Superior temporal gyrus (tissue), 1 donor: ENCODE data around the gene GPR39.
"Not testable (repeated sequence)": the region's sequence is repeated elsewhere in the genome, so short reads cannot be mapped to it uniquely, and the experiment has no call there.

Experiments used
- DNase-seq: peaks from one replicate; pipeline ENCODE4 v3.0.0-alpha.2; 2016; ENCODE audit errors: extremely low spot score

GPR39 gene

DNA sequence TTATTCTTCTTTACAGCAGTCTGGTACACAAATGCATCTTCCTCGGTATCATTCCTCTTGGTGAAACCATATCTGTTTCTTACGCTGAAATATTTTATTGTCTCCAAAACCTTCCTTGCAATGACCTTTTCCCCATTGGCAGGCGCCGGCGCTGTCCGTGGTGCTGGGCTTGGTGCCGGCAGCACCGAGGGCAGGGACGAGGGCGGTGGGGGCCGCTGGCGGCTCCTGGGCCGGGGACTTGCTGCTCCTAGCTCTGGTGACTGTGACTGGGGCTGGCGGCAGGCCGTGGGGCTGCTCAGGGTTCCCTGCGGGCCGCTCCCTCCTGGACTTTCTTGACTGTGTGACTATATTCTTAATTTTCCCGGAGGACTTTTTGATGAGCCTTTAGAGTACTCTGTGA, 72.5 kb downstream of the GPR39 start:
- DNase-seq, result no peak

- DNase-seq, result peak; percentile 12
Observed at GRCh38 chr2:132495881-132496280, 79.3 kb downstream of the GPR39 start.

DNA sequence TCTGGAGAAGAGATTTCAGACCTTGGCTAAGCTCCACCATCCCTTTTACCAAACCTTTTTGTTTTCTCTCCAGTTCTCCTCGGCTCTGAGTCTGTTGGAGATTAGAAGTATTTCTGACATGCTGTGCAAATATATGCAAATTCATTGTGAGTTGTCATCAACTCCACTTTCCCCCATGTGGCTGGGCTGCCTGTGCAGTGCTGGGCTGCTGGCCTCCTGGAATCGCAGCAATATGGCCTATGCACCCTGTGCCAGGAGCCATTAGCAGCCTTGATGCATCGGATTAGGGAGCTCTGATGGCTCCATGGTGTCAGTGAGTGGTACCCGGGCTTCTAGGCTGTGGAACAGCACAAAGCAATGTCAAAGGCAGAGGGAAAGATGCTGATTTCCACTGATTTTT, 80.0 kb downstream of the GPR39 start:
- no peak for DNase-seq

GRCh38 chr2:132497591-132497990, 81.0 kb downstream of the GPR39 start:
- no peak for DNase-seq

GRCh38 chr2:132503701-132504100, 87.1 kb downstream of the GPR39 start:
- no peak for DNase-seq

- DNase-seq, result no peak
Observed at GRCh38 chr2:132515010-132515409, 98.4 kb downstream of the GPR39 start.

GRCh38 chr2:132517386-132517785, 100.8 kb downstream of the GPR39 start:
- DNase-seq, result no peak

- DNase-seq, result no peak
Observed at GRCh38 chr2:132518302-132518701, 101.7 kb downstream of the GPR39 start.

DNA sequence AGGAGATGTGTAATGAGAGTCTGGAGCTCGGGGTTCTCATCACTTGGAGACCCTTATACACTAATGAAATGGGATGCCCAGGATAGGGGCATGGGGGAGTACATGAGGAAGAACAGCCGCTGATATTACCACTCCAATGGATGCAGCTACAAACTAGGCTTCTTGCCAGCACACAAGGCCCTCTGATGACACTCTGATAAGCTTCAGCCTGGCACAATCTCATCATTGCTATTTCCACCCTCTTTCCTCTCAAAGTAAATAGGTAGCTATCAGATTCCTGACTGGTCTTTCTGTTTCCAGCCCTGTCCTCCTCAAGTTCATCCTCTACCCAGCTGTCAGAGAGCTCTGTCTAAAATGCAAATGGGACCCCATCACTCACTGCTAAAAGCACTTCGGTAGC, 103.0 kb downstream of the GPR39 start:
- DNase-seq, result no peak

DNA sequence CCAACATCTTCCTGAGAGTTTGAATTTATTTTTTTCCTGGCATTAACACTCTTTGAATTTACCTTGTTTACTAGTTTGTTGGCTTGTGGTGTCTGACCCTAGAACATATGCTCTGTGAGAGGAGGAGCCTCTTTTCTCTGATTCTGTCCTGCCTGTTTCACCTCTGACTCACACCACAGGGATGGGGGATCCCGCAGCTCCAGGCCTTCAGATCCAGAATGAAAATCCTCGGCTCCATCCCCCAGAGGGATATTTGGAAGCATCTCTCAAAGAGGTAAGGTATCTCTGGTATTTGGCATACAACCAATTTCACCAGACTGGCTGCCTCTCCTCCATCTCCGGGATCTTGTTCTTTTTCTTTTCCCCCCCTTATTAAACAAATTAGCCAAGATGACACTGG, 104.7 kb downstream of the GPR39 start:
- DNase-seq, result no peak

- no peak for DNase-seq
Observed at GRCh38 chr2:132522901-132523300, 106.3 kb downstream of the GPR39 start.

- not testable (repeated sequence) for DNase-seq
Observed at GRCh38 chr2:132537061-132537460, 120.5 kb downstream of the GPR39 start.

- no peak for DNase-seq
Observed at GRCh38 chr2:132538331-132538855, 121.8 kb downstream of the GPR39 start.

DNA sequence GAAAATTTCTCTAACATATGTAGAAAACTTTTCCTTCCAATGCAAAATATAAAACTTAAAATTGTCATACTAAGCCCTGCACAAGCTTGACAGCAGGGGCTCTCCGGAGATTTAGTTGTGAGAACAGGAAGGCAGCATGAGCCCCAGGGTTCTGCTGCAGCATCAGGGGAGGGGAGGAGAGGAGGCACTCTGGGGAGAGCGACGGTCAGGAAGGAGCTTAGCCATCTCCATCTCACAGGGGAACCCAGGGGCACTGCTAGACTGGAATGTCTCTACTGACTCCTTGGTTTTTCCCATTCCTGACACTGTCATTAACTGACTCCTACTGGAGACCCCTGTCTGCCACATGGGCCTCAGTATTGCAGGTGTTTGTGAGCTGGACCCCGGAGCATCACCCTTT, 123.6 kb downstream of the GPR39 start:
- DNase-seq, result no peak

DNA sequence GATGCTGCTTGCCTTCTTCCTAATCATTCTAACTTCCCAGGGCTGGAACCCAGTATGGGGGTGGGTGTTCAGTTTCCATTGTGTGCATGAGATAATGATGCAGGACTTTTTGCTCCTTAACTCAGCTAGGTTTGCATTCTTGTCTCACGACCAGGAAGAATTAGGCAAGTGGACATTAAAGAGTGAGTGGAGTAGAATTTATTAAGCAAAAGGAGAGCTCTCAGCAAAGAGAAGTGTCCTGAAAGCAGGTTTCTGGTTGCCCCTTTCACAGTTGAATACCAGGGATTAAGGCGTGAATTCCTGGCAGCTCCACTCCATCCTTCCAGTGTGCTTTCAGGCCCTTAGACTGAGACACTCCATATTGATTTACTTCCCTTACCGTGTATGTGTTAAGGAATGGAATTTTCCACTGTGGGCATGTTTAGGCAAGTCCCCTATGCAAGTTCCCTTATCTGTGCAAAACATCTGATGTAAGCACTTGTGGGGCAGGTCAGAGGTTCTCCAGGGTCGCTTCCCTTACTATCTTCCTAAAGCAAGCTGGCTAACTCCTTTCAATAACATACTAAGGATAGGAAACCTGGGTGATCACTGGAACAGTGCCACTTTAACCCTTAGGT, 126.5 kb downstream of the GPR39 start:
- DNase-seq, result no peak

DNA sequence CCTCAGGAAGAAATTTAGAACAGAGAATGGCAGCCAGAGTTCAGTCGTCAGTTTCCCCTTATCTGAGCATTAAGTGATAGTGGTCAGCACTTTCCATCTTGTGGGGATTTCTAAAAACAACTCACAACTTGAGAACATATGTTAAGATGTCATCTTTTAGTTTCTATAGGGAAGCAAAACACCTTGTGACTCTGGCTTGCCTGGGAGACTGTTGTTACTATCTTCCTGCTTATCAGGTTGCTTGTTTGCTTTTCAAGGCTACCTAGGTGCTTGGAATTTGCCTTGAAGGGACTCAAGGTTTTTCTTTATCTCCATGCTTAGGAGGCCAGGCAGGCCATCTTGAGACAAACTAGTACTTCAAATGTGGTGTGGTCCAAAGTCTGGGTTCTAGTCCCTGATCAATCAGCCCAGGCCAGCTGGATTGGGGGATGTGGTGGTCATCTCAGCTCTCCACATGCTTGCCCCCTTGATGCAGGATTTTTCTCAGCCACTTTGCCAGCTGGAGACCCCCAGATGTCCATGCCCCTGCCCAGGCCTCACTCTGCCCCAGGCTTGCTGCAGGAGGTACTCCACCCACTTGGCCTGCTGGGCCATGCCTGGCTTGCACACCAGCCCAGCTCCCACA, 127.5 kb downstream of the GPR39 start:
- DNase-seq, result no peak

GRCh38 chr2:132547090-132547687, 130.6 kb downstream of the GPR39 start:
- peak; percentile 93 for DNase-seq

- DNase-seq, result no peak
Observed at GRCh38 chr2:132549935-132550670, 133.5 kb downstream of the GPR39 start.

GRCh38 chr2:132550946-132551345, 134.3 kb downstream of the GPR39 start:
- DNase-seq, result no peak

GRCh38 chr2:132557694-132558093, 141.1 kb downstream of the GPR39 start:
- no peak for DNase-seq

GRCh38 chr2:132559326-132559725, 142.7 kb downstream of the GPR39 start:
- no peak for DNase-seq

- no peak for DNase-seq
Observed at GRCh38 chr2:132559921-132560320, 143.3 kb downstream of the GPR39 start.

DNA sequence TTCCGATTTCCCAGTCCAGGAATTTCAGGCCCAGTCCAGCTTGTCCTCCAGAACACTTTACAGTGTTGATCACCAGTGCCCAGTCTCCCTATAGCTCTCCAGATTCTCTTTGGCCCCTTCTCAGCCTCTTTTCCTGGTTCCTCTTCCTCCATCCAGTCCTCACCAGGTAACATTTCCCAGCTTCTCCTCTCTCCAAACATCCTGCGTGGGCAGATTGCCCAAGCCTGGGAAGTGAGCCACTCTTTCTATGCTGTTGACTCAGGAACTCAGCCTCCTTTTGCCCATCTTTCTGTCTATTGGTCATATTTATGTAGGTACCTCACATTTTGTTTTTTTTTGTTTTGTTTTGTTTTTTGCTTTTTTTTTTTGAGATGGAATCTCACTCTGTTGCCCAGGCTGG, 144.0 kb downstream of the GPR39 start:
- DNase-seq, result no peak
